Astrocyte (in vitro differentiated cells and primary cell): ENCODE results near the gene CNN2.

ENCODE experiments used
- CTCF ChIP-seq: IDR thresholded peaks from 2 replicates; pipeline ENCODE4 v1.5.1; 2011; ENCODE audit warnings: low read depth, mild to moderate bottlenecking, inconsistent platforms, low read length, moderate library complexity; ENCODE audit not compliant: insufficient read depth
- EZH2 ChIP-seq: IDR thresholded peaks from 2 replicates; pipeline ENCODE4 v1.6.1; 2012; ENCODE audit warnings: mild to moderate bottlenecking, low read length, inconsistent platforms; ENCODE audit not compliant: insufficient read depth

GRCh38 chr19:1049800-1050199, 23.4 kb downstream of the CNN2 start:
- no peak for TF ChIP-seq CTCF
- TF ChIP-seq EZH2: no peak
